ENCODE results near the gene NCF4.

NCF4 gene

GRCh38 chr22:36853407-36854099, 7.3 kb upstream of the NCF4 start:
- Histone ChIP-seq H3K27me3 (ENCODE audit: control insufficient read depth in 1 of 2, insufficient read depth in 2 of 2, low read length in 2 of 2) (peaks cover 2 to 7% of the 10 kb centered on the region in 2 donors), H3K36me3 (ENCODE audit: control insufficient read depth in 1 of 2, insufficient read depth in 2 of 2, low read length in 2 of 2) (no peaks in the 10 kb centered on the region), H3K27ac (ENCODE audit: low read depth, low read length) (no peak overlapping the region), H3K9ac (ENCODE audit: low read depth in 1 of 2, low read length in 2 of 2) (no peak overlapping the region), H3K9me3 (ENCODE audit: control insufficient read depth in 1 of 2, low read length in 2 of 2) (no peaks in the 10 kb centered on the region), H3K4me1 (ENCODE audit: control insufficient read depth in 1 of 2, insufficient read depth in 2 of 2, low read length in 2 of 2) (peaks cover 0 to 13% of the 10 kb centered on the region in 2 donors), H3K4me3 (ENCODE audit: low read depth in 1 of 2, low read length in 2 of 2) (peak overlapping the region in 1 of 2 donors; percentile 22)

- H3K4me1 ChIP-seq (ENCODE audit: control insufficient read depth in 1 of 2, insufficient read depth in 2 of 2, low read length in 2 of 2), result peaks cover 6 to 21% of the 10 kb centered on the region in 2 donors
- H3K4me3 ChIP-seq (ENCODE audit: low read depth in 1 of 2, low read length in 2 of 2), result no peak overlapping the region
- H3K9ac ChIP-seq (ENCODE audit: low read depth in 1 of 2, low read length in 2 of 2), result no peak overlapping the region
- no peak overlapping the region for H3K27ac ChIP-seq (ENCODE audit: low read depth, low read length)
- no peaks in the 10 kb centered on the region for H3K9me3 ChIP-seq (ENCODE audit: control insufficient read depth in 1 of 2, low read length in 2 of 2)
- no peaks in the 10 kb centered on the region for H3K27me3 ChIP-seq (ENCODE audit: control insufficient read depth in 1 of 2, insufficient read depth in 2 of 2, low read length in 2 of 2)
- no peaks in the 10 kb centered on the region for H3K36me3 ChIP-seq (ENCODE audit: control insufficient read depth in 1 of 2, insufficient read depth in 2 of 2, low read length in 2 of 2)
Measured at GRCh38 chr22:36855478-36855877, 5.3 kb upstream of the NCF4 start.

GRCh38 chr22:36856121-36856791, 4.5 kb upstream of the NCF4 start:
- Histone ChIP-seq H3K27ac (ENCODE audit: low read depth, low read length) (no peak overlapping the region), H3K4me3 (ENCODE audit: low read depth in 1 of 2, low read length in 2 of 2) (peak overlapping the region in 1 of 2 donors; percentile 4), H3K9me3 (ENCODE audit: control insufficient read depth in 1 of 2, low read length in 2 of 2) (no peaks in the 10 kb centered on the region), H3K4me1 (ENCODE audit: control insufficient read depth in 1 of 2, insufficient read depth in 2 of 2, low read length in 2 of 2) (peaks cover 14 to 29% of the 10 kb centered on the region in 2 donors), H3K27me3 (ENCODE audit: control insufficient read depth in 1 of 2, insufficient read depth in 2 of 2, low read length in 2 of 2) (no peaks in the 10 kb centered on the region), H3K36me3 (ENCODE audit: control insufficient read depth in 1 of 2, insufficient read depth in 2 of 2, low read length in 2 of 2) (no peaks in the 10 kb centered on the region), H3K9ac (ENCODE audit: low read depth in 1 of 2, low read length in 2 of 2) (no peak overlapping the region)

- Histone ChIP-seq H3K27me3 (ENCODE audit: control insufficient read depth in 1 of 2, insufficient read depth in 2 of 2, low read length in 2 of 2) (no peaks in the 10 kb centered on the region), H3K9me3 (ENCODE audit: control insufficient read depth in 1 of 2, low read length in 2 of 2) (no peaks in the 10 kb centered on the region), H3K4me3 (ENCODE audit: low read depth in 1 of 2, low read length in 2 of 2) (peak overlapping the region in 1 of 2 donors; percentile 4), H3K9ac (ENCODE audit: low read depth in 1 of 2, low read length in 2 of 2) (no peak overlapping the region), H3K36me3 (ENCODE audit: control insufficient read depth in 1 of 2, insufficient read depth in 2 of 2, low read length in 2 of 2) (no peaks in the 10 kb centered on the region), H3K27ac (ENCODE audit: low read depth, low read length) (no peak overlapping the region), H3K4me1 (ENCODE audit: control insufficient read depth in 1 of 2, insufficient read depth in 2 of 2, low read length in 2 of 2) (peaks cover 19 to 33% of the 10 kb centered on the region in 2 donors)
Measured at GRCh38 chr22:36856792-36857135, 4.0 kb upstream of the NCF4 start.

- Histone ChIP-seq H3K27ac (ENCODE audit: low read depth, low read length) (no peak overlapping the region), H3K9ac (ENCODE audit: low read depth in 1 of 2, low read length in 2 of 2) (no peak overlapping the region), H3K9me3 (ENCODE audit: control insufficient read depth in 1 of 2, low read length in 2 of 2) (no peaks in the 10 kb centered on the region), H3K4me3 (ENCODE audit: low read depth in 1 of 2, low read length in 2 of 2) (no peak overlapping the region), H3K4me1 (ENCODE audit: control insufficient read depth in 1 of 2, insufficient read depth in 2 of 2, low read length in 2 of 2) (peaks cover 21 to 37% of the 10 kb centered on the region in 2 donors), H3K27me3 (ENCODE audit: control insufficient read depth in 1 of 2, insufficient read depth in 2 of 2, low read length in 2 of 2) (no peaks in the 10 kb centered on the region), H3K36me3 (ENCODE audit: control insufficient read depth in 1 of 2, insufficient read depth in 2 of 2, low read length in 2 of 2) (no peaks in the 10 kb centered on the region)
Measured at GRCh38 chr22:36858156-36858555, 2.6 kb upstream of the NCF4 start.

GRCh38 chr22:36858966-36859365, 1.8 kb upstream of the NCF4 start:
- peaks cover 21 to 37% of the 10 kb centered on the region in 2 donors for H3K4me1 ChIP-seq (ENCODE audit: control insufficient read depth in 1 of 2, insufficient read depth in 2 of 2, low read length in 2 of 2)
- H3K9ac ChIP-seq (ENCODE audit: low read depth in 1 of 2, low read length in 2 of 2), result no peak overlapping the region
- no peaks in the 10 kb centered on the region for H3K27me3 ChIP-seq (ENCODE audit: control insufficient read depth in 1 of 2, insufficient read depth in 2 of 2, low read length in 2 of 2)
- H3K27ac ChIP-seq (ENCODE audit: low read depth, low read length), result no peak overlapping the region
- no peaks in the 10 kb centered on the region for H3K36me3 ChIP-seq (ENCODE audit: control insufficient read depth in 1 of 2, insufficient read depth in 2 of 2, low read length in 2 of 2)
- no peaks in the 10 kb centered on the region for H3K9me3 ChIP-seq (ENCODE audit: control insufficient read depth in 1 of 2, low read length in 2 of 2)
- no peak overlapping the region for H3K4me3 ChIP-seq (ENCODE audit: low read depth in 1 of 2, low read length in 2 of 2)

- Histone ChIP-seq H3K9me3 (ENCODE audit: control insufficient read depth in 1 of 2, low read length in 2 of 2) (no peaks in the 10 kb centered on the region), H3K4me1 (ENCODE audit: control insufficient read depth in 1 of 2, insufficient read depth in 2 of 2, low read length in 2 of 2) (peaks cover 21 to 37% of the 10 kb centered on the region in 2 donors), H3K9ac (ENCODE audit: low read depth in 1 of 2, low read length in 2 of 2) (no peak overlapping the region), H3K27me3 (ENCODE audit: control insufficient read depth in 1 of 2, insufficient read depth in 2 of 2, low read length in 2 of 2) (no peaks in the 10 kb centered on the region), H3K4me3 (ENCODE audit: low read depth in 1 of 2, low read length in 2 of 2) (no peak overlapping the region), H3K36me3 (ENCODE audit: control insufficient read depth in 1 of 2, insufficient read depth in 2 of 2, low read length in 2 of 2) (no peaks in the 10 kb centered on the region), H3K27ac (ENCODE audit: low read depth, low read length) (no peak overlapping the region)
Measured at GRCh38 chr22:36860017-36860416, 789 bp upstream of the NCF4 start.

- Histone ChIP-seq H3K27ac (ENCODE audit: low read depth, low read length) (peak overlapping the region; percentile 51), H3K9me3 (ENCODE audit: control insufficient read depth in 1 of 2, low read length in 2 of 2) (no peaks in the 10 kb centered on the region), H3K36me3 (ENCODE audit: control insufficient read depth in 1 of 2, insufficient read depth in 2 of 2, low read length in 2 of 2) (no peaks in the 10 kb centered on the region), H3K9ac (ENCODE audit: low read depth in 1 of 2, low read length in 2 of 2) (no peak overlapping the region), H3K4me1 (ENCODE audit: control insufficient read depth in 1 of 2, insufficient read depth in 2 of 2, low read length in 2 of 2) (peaks cover 21 to 37% of the 10 kb centered on the region in 2 donors), H3K27me3 (ENCODE audit: control insufficient read depth in 1 of 2, insufficient read depth in 2 of 2, low read length in 2 of 2) (no peaks in the 10 kb centered on the region), H3K4me3 (ENCODE audit: low read depth in 1 of 2, low read length in 2 of 2) (peak overlapping the region; percentile 53 to 56)
Measured at GRCh38 chr22:36860438-36860820, 377 bp upstream of the NCF4 start.

- Histone ChIP-seq H3K9me3 (ENCODE audit: control insufficient read depth in 1 of 2, low read length in 2 of 2) (no peaks in the 10 kb centered on the region), H3K4me1 (ENCODE audit: control insufficient read depth in 1 of 2, insufficient read depth in 2 of 2, low read length in 2 of 2) (peaks cover 21 to 27% of the 10 kb centered on the region in 2 donors), H3K9ac (ENCODE audit: low read depth in 1 of 2, low read length in 2 of 2) (peak overlapping the region in 1 of 2 donors; percentile 33), H3K4me3 (ENCODE audit: low read depth in 1 of 2, low read length in 2 of 2) (peak overlapping the region; percentile 53 to 56), H3K27me3 (ENCODE audit: control insufficient read depth in 1 of 2, insufficient read depth in 2 of 2, low read length in 2 of 2) (no peaks in the 10 kb centered on the region), H3K36me3 (ENCODE audit: control insufficient read depth in 1 of 2, insufficient read depth in 2 of 2, low read length in 2 of 2) (peaks cover 2 to 3% of the 10 kb centered on the region in 2 donors), H3K27ac (ENCODE audit: low read depth, low read length) (peak overlapping the region; percentile 22)
Measured at GRCh38 chr22:36862251-36863242, 1.7 kb downstream of the NCF4 start.

GRCh38 chr22:36863281-36863680, 2.5 kb downstream of the NCF4 start:
- no peak overlapping the region for H3K9ac ChIP-seq (ENCODE audit: low read depth in 1 of 2, low read length in 2 of 2)
- H3K4me3 ChIP-seq (ENCODE audit: low read depth in 1 of 2, low read length in 2 of 2), result no peak overlapping the region
- peaks cover 21 to 27% of the 10 kb centered on the region in 2 donors for H3K4me1 ChIP-seq (ENCODE audit: control insufficient read depth in 1 of 2, insufficient read depth in 2 of 2, low read length in 2 of 2)

More at GRCh38 chr22:36863281-36863680, 2.5 kb downstream of the NCF4 start:
- no peak overlapping the region for H3K27ac ChIP-seq (ENCODE audit: low read depth, low read length)
- H3K36me3 ChIP-seq (ENCODE audit: control insufficient read depth in 1 of 2, insufficient read depth in 2 of 2, low read length in 2 of 2), result peaks cover 2 to 4% of the 10 kb centered on the region in 2 donors
- H3K9me3 ChIP-seq (ENCODE audit: control insufficient read depth in 1 of 2, low read length in 2 of 2), result no peaks in the 10 kb centered on the region
- no peaks in the 10 kb centered on the region for H3K27me3 ChIP-seq (ENCODE audit: control insufficient read depth in 1 of 2, insufficient read depth in 2 of 2, low read length in 2 of 2)
